H1 (cell line): ENCODE results near the gene MYO1F. TPM values are rescaled to one million over a fixed set of nuclear protein-coding genes. Genes with fewer than 3 reads are reported as not detected.

Experiments used
- CTCF ChIA-PET: fragments of 300-600 bp; sonication (Branson Sonifier 250); formaldehyde crosslinking; loops from one replicate; lab custom pipeline; 2021; ENCODE audit not compliant: partially characterized antibody; lab: Charles Lee
- POLR2A ChIA-PET: fragments of 300-600 bp; sonication (Branson Sonifier 250); formaldehyde crosslinking; loops from one replicate; lab custom pipeline; 2021; ENCODE audit warnings: inconsistent platforms; ENCODE audit not compliant: partially characterized antibody; lab: Charles Lee
- DNase-seq, 2 experiments: peaks; one replicate each; pipeline versions ENCODE4 v3.0.0 to v3.0.0-alpha.2; 2010 to 2022; ENCODE audit warnings: low spot score in 2 of 2, low read depth in 1 of 2, mixed read lengths in 1 of 2
- FAIRE-seq: peaks from 2 replicates; lab custom pipeline; 2011; peaks lifted over from hg19 to GRCh38; lab: Jason Lieb, UNC
- H2AFZ ChIP-seq: 2 replicates; pipeline ENCODE4 v1.8.1; 2012; ENCODE audit warnings: low read length, inconsistent platforms
- H2AK5ac ChIP-seq: 2 replicates; pipeline ENCODE4 v1.6.1; 2013; ENCODE audit warnings: low read depth, low read length
- H2BK120ac ChIP-seq: replicated peaks from 2 replicates; pipeline ENCODE3; 2013; ENCODE audit warnings: low read depth, low read length, inconsistent platforms
- H2BK12ac ChIP-seq: 2 replicates; pipeline ENCODE4 v1.6.1; 2013; ENCODE audit warnings: low read depth, low read length
- H2BK15ac ChIP-seq: 2 replicates; pipeline ENCODE4 v1.6.1; 2013; ENCODE audit warnings: low read length
- H2BK20ac ChIP-seq: 2 replicates; pipeline ENCODE4 v1.6.1; 2013; ENCODE audit warnings: low read length
- H2BK5ac ChIP-seq: 2 replicates; pipeline ENCODE4 v1.6.1; 2013; ENCODE audit warnings: low read depth, low read length
- H3K14ac ChIP-seq: 2 replicates; pipeline ENCODE4 v1.6.1; 2013; ENCODE audit warnings: inconsistent platforms; ENCODE audit not compliant: insufficient read length
- H3K18ac ChIP-seq: 2 replicates; pipeline ENCODE4 v1.6.1; 2013; ENCODE audit warnings: low read length; ENCODE audit errors: extremely low read depth
- H3K23ac ChIP-seq: 2 replicates; pipeline ENCODE4 v1.6.1; 2013; ENCODE audit warnings: inconsistent platforms; ENCODE audit not compliant: insufficient read length
- H3K23me2 ChIP-seq: 2 replicates; pipeline ENCODE4 v1.6.1; 2013; ENCODE audit warnings: low read depth, low read length
- H3K27ac ChIP-seq: 2 replicates; pipeline ENCODE4 v1.6.1; 2011; ENCODE audit warnings: low read depth, low read length, inconsistent platforms
- H3K27me3 ChIP-seq, 4 experiments: replicated peaks in 1 of 4; 1 replicate in 1 of 4; 2 replicates in 3 of 4; pipeline versions ENCODE4 v1.6.1 to v1.8.1; 2011 to 2013; ENCODE audit warnings: low read length in 3 of 4, mild to moderate bottlenecking in 3 of 4, inconsistent platforms in 2 of 4, mixed read lengths in 2 of 4, moderate library complexity in 1 of 4; ENCODE audit not compliant: control insufficient read depth in 3 of 4, insufficient read depth in 3 of 4; ENCODE audit errors: extremely low read depth in 1 of 4
- H3K36me3 ChIP-seq, 4 experiments: 2 replicates each; pipeline versions ENCODE4 v1.6.1 to v1.8.1; 2011 to 2013; ENCODE audit warnings: mild to moderate bottlenecking in 4 of 4, low read length in 3 of 4, moderate library complexity in 2 of 4, control low read depth in 1 of 4, inconsistent platforms in 1 of 4; ENCODE audit not compliant: insufficient read depth in 4 of 4, control insufficient read depth in 2 of 4
- H3K4ac ChIP-seq: replicated peaks from 2 replicates; pipeline ENCODE3; 2013; ENCODE audit warnings: low read length, low read depth, mixed read lengths, inconsistent platforms; ENCODE audit not compliant: insufficient read length
- H3K4me1 ChIP-seq, 4 experiments: replicated peaks in 1 of 4; 1 replicate in 1 of 4; 2 replicates in 3 of 4; pipeline versions ENCODE4 v1.6.1 to v1.8.1; 2011 to 2013; ENCODE audit warnings: low read length in 3 of 4, inconsistent platforms in 2 of 4, mixed read lengths in 1 of 4; ENCODE audit not compliant: insufficient read depth in 4 of 4, control insufficient read depth in 3 of 4
- H3K4me2 ChIP-seq, 2 experiments: 2 replicates each; pipeline versions ENCODE4 v1.6.1 to v1.8.1; 2011 to 2013; ENCODE audit warnings: low read depth in 2 of 2, low read length in 2 of 2, control low read depth in 1 of 2, inconsistent platforms in 1 of 2, mild to moderate bottlenecking in 1 of 2; ENCODE audit not compliant: insufficient read depth in 1 of 2
- H3K4me3 ChIP-seq, 4 experiments: fragments of 200-600, 300-600 bp in 1 of 4; sonication (generic), shearing (Covaris generic), sonication (Bioruptor Twin) in 1 of 4; 2 replicates each; pipeline versions ENCODE4 v1.5.1 to v1.8.1; 2011 to 2016; ENCODE audit warnings: low read length in 4 of 4, low read depth in 3 of 4, control low read depth in 2 of 4, inconsistent platforms in 2 of 4, mild to moderate bottlenecking in 2 of 4, mixed read lengths in 1 of 4, moderate library complexity in 1 of 4; ENCODE audit not compliant: insufficient read depth in 2 of 4; ENCODE audit errors: extremely low read depth in 1 of 4
- H3K56ac ChIP-seq: replicated peaks from 2 replicates; pipeline ENCODE3; 2013; ENCODE audit warnings: low read depth, mild to moderate bottlenecking, mixed read lengths, low read length, inconsistent platforms; ENCODE audit not compliant: insufficient read length
- H3K79me1 ChIP-seq: 2 replicates; pipeline ENCODE4 v1.6.1; 2013; ENCODE audit warnings: low read depth, low read length, control low read depth
- H3K79me2 ChIP-seq, 2 experiments: 2 replicates each; pipeline versions ENCODE4 v1.6.1 to v1.8.1; 2012 to 2013; ENCODE audit warnings: low read length in 2 of 2, mild to moderate bottlenecking in 2 of 2, inconsistent platforms in 1 of 2; ENCODE audit not compliant: insufficient read depth in 2 of 2, control insufficient read depth in 1 of 2
- H3K9ac ChIP-seq, 4 experiments: replicated peaks in 1 of 4; 1 replicate in 1 of 4; 2 replicates in 3 of 4; pipeline versions ENCODE4 v1.6.1 to v1.8.1; 2011 to 2013; ENCODE audit warnings: low read depth in 3 of 4, low read length in 3 of 4, control low read depth in 2 of 4, mild to moderate bottlenecking in 2 of 4, moderate library complexity in 2 of 4, inconsistent platforms in 1 of 4; ENCODE audit errors: extremely low read depth in 1 of 4
- H3K9me3 ChIP-seq, 2 experiments: 2 replicates each; pipeline versions ENCODE4 v1.6.1 to v1.8.1; 2012 to 2013; ENCODE audit warnings: mild to moderate bottlenecking in 2 of 2, moderate library complexity in 2 of 2, control low read depth in 1 of 2, inconsistent platforms in 1 of 2, low read depth in 1 of 2, low read length in 1 of 2, mixed read lengths in 1 of 2; ENCODE audit not compliant: insufficient read depth in 2 of 2
- H4K20me1 ChIP-seq, 2 experiments: replicated peaks in 1 of 2; 2 replicates each; pipeline versions ENCODE3 to v1.8.1; 2011 to 2013; ENCODE audit warnings: inconsistent platforms in 2 of 2, low read length in 2 of 2, mild to moderate bottlenecking in 1 of 2; ENCODE audit not compliant: insufficient read depth in 2 of 2, control insufficient read depth in 1 of 2
- H4K5ac ChIP-seq: 2 replicates; pipeline ENCODE4 v1.6.1; 2013; ENCODE audit warnings: low read length, low read depth, mixed read lengths, inconsistent platforms; ENCODE audit not compliant: insufficient read length
- H4K8ac ChIP-seq: 2 replicates; pipeline ENCODE4 v1.8.0; 2013; ENCODE audit warnings: mild to moderate bottlenecking, moderate library complexity, low read length, inconsistent platforms; ENCODE audit not compliant: insufficient read depth; ENCODE audit errors: extremely low read depth
- H4K91ac ChIP-seq: replicated peaks from 2 replicates; pipeline ENCODE3; 2013; ENCODE audit warnings: low read length, mixed read lengths, inconsistent platforms; ENCODE audit not compliant: insufficient read length
- CBX8 ChIP-seq: fragments of 300-800, 300-1000 bp; sonication (generic); IDR thresholded peaks from 2 replicates; pipeline ENCODE4 v1.7.1; 2016; ENCODE audit warnings: low read depth, low read length, borderline replicate concordance
- CTBP2 ChIP-seq: IDR thresholded peaks from 2 replicates; pipeline ENCODE4 v1.7.0; 2011; ENCODE audit warnings: borderline replicate concordance, mild to moderate bottlenecking, moderate library complexity, mixed read lengths, low read length; ENCODE audit not compliant: insufficient read depth, insufficient read length
- HDAC2 ChIP-seq, 2 experiments: fragments of 300-600 bp in 1 of 2; sonication (generic) in 1 of 2; IDR thresholded peaks; 2 replicates each; pipeline ENCODE4 v1.6.1; 2011 to 2012; ENCODE audit warnings: low read depth in 2 of 2, low read length in 2 of 2, mild to moderate bottlenecking in 2 of 2, moderate library complexity in 2 of 2, borderline replicate concordance in 1 of 2, inconsistent platforms in 1 of 2
- RAD21 ChIP-seq, 2 experiments: IDR thresholded peaks in 1 of 2; conservative IDR thresholded peaks in 1 of 2; 2 replicates each; pipeline ENCODE4 v1.6.1; 2011; ENCODE audit warnings: low read depth in 2 of 2, low read length in 2 of 2, improper control_type of control experiment in 1 of 2, inconsistent platforms in 1 of 2, mild to moderate bottlenecking in 1 of 2, moderate library complexity in 1 of 2
- SAP30 ChIP-seq: fragments of 300-600 bp; sonication (generic); IDR thresholded peaks from 2 replicates; pipeline ENCODE4 v1.7.1; 2012; ENCODE audit warnings: low read length, moderate library complexity, mild to moderate bottlenecking, inconsistent platforms; ENCODE audit not compliant: insufficient read depth, insufficient replicate concordance
- SP1 ChIP-seq: IDR thresholded peaks from 2 replicates; pipeline ENCODE4 v1.6.1; 2011; ENCODE audit warnings: low read depth, low read length
- SP2 ChIP-seq: IDR thresholded peaks from 2 replicates; pipeline ENCODE4 v1.6.1; 2012; ENCODE audit warnings: mild to moderate bottlenecking, low read length, inconsistent platforms
- SUZ12 ChIP-seq: fragments of 200-600 bp; sonication (generic); IDR thresholded peaks from 2 replicates; pipeline ENCODE4 v1.6.1; 2012; ENCODE audit warnings: mild to moderate bottlenecking, inconsistent platforms, low read length, moderate library complexity, mixed read lengths
- TBP ChIP-seq: IDR thresholded peaks from 2 replicates; pipeline ENCODE4 v1.6.1; 2011; ENCODE audit warnings: low read depth, low read length, improper control_type of control experiment
- WGBS, 2 experiments: shearing (Covaris generic) in 1 of 2; methylation state at CpG; one replicate each; pipeline versions ENCODE4 v1.1.6 to v1.1.7; 2013 to 2015; ENCODE audit warnings: low lambda C conversion rate in 2 of 2, mixed read lengths in 2 of 2, inconsistent platforms in 1 of 2, low coverage in 1 of 2, missing lambda C conversion rate in 1 of 2; ENCODE audit not compliant: insufficient replicate concordance in 2 of 2, insufficient coverage in 1 of 2, insufficient read length in 1 of 2; ENCODE audit errors: extremely low coverage in 1 of 2, missing lambda C conversion rate in 1 of 2; 5-methylcytosine and 5-hydroxymethylcytosine counted together
- polyA plus RNA-seq, 7 experiments: library from polyadenylated mRNA; depleted of rRNA in 3 of 7; stranded (reverse) in 5 of 7; unstranded in 2 of 7; fragments of >200 nt in 5 of 7; fragments of 200-250 nt in 2 of 7; gene quantifications; 1 replicate in 5 of 7; 2 replicates in 1 of 7; 4 replicates in 1 of 7; pipeline versions ENCODE4 v1.2.1 to v1.2.3, GENCODE V29; 2011 to 2013; ENCODE audit warnings: missing spikeins in 2 of 7, mixed read lengths in 2 of 7
- total RNA-seq: library from RNA; stranded (reverse); fragmentation: NEBNext Ultra II Directional; extraction: Animal tissue kit (Norgen Biotek cat#: 25700); gene quantifications from 2 replicates; pipeline ENCODE4 v1.2.1, GENCODE V29; 2021
- TF ChIP-seq, protein P1 (sequence below): IDR thresholded peaks from 2 replicates; pipeline ENCODE4 v1.6.1; 2012; ENCODE audit warnings: inconsistent platforms
- TF ChIP-seq, protein P2 (sequence below): IDR thresholded peaks from 2 replicates; pipeline ENCODE4 v1.6.1; 2011; ENCODE audit warnings: low read depth, mild to moderate bottlenecking, low read length; ENCODE audit not compliant: insufficient read depth

The MYO1F gene
- total and polyA plus RNA-seq, 2 of the 8 experiments (the other 6 are each of a cell fraction or from before 2014, with no cell fraction given) = 1.4 to 4.6 TPM

DNA sequence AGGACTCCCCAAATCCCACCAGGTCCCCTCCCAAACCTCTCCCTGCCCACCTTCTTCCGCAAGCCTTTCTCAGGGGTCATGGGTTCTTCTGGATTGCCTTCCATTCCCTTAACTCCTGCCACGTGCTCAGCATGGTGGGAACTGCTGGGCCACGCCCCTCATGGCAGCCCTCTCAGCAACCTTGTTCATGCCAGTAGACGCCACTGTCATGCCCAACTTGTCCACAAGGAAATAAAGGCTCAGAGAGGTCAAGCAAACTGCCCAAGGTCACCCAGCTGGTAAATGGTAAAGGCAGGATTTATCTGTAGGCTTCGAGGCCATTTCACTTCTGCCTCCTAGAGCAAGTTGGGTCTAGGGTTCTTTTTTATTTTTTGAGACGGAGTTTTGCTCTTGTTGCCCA lies 85.7 kb downstream of the MYO1F start:
- Histone ChIP-seq H3K14ac (no peak overlapping the region), H3K23me2 (no peaks in the 10 kb centered on the region), H3K9ac (no peak overlapping the region), H3K18ac (no peak overlapping the region), H3K79me1 (peaks cover 5% of the 10 kb centered on the region; the same call in 1 of the 2 replicates), H4K91ac (no peak overlapping the region), H2BK12ac (no peak overlapping the region), H2BK5ac (no peak overlapping the region), H4K8ac (no peak overlapping the region), H2AK5ac (no peak overlapping the region), H2AFZ (no peak overlapping the region), H3K4me2 (no peak overlapping the region), H3K56ac (no peak overlapping the region), H4K20me1 (peaks cover 3 to 16% of the 10 kb centered on the region in 2 experiments), H3K4me3 (no peak overlapping the region), H3K36me3 (peaks cover 5 to 25% (median 16%) of the 10 kb centered on the region in 4 experiments; a peak in 7 of 8 replicates), H3K23ac (no peak overlapping the region), H3K27me3 (no peaks in the 10 kb centered on the region), H2BK15ac (no peak overlapping the region), H3K27ac (no peak overlapping the region), H4K5ac (no peak overlapping the region), H3K4me1 (peaks cover 0 to 2% (median under 1%) of the 10 kb centered on the region in 4 experiments; a peak in 1 of 7 replicates), H3K79me2 (peaks cover 0 to 3% of the 10 kb centered on the region in 2 experiments; a peak in 1 of 4 replicates), H3K9me3 (no peaks in the 10 kb centered on the region), H2BK120ac (no peak overlapping the region), H2BK20ac (no peak overlapping the region), H3K4ac (no peak overlapping the region)
- DNase-seq = no peak
- 87% methylated on average over 6 of the region's 6 CpGs; no CpG with 5 or more reads in 1 of the 2 experiments for WGBS, 2 experiments
- ChIA-PET POLR2A (interaction anchor here (0.8 to 1.8 kb wide), 8 partner anchors 8 to 96 kb away, joined by 3 to 6 read pairs (median 3); partner anchors contain the start of gene ZNF414), CTCF (interaction anchor here (0.6 to 1.5 kb wide), 9 partner anchors 11 to 174 kb away, joined by 3 to 6 read pairs (median 4); partner anchors contain the start of gene PRAM1)
- no peak for FAIRE-seq
- 0 out of 4 replicates have a peak, but pooled peaks of 1 of the 2 experiments have one; percentile 33 for TF ChIP-seq HDAC2 (IDR thresholded peaks at IDR 0.05; ENCODE audit: borderline replicate concordance in 1 of 2, low read depth in 2 of 2, low read length in 2 of 2)
- TF ChIP-seq, protein P1, sequence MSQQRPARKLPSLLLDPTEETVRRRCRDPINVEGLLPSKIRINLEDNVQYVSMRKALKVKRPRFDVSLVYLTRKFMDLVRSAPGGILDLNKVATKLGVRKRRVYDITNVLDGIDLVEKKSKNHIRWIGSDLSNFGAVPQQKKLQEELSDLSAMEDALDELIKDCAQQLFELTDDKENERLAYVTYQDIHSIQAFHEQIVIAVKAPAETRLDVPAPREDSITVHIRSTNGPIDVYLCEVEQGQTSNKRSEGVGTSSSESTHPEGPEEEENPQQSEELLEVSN = peak; percentile 69
- peak in 1 of 2 experiments; percentile 13; a peak in 1 of 4 replicates for TF ChIP-seq RAD21 (IDR thresholded peaks at IDR 0.05 in 1 of 2, conservative IDR thresholded peaks at IDR 0.05 in 1 of 2; ENCODE audit: low read depth in 2 of 2, low read length in 2 of 2)
- TF ChIP-seq CBX8 = no peak
- TF ChIP-seq, protein P2, sequence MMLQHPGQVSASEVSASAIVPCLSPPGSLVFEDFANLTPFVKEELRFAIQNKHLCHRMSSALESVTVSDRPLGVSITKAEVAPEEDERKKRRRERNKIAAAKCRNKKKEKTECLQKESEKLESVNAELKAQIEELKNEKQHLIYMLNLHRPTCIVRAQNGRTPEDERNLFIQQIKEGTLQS = no peak
- no peak for TF ChIP-seq SP2
- no peak for TF ChIP-seq SP1
- TF ChIP-seq TBP = no peak
- no peak for TF ChIP-seq CTBP2
- no peak for TF ChIP-seq SAP30
- TF ChIP-seq SUZ12 = no peak
